Esophagus muscularis mucosa (tissue), 3 donors: ENCODE results near the gene TMPRSS11D.

ENCODE experiments used
- CTCF ChIP-seq, 3 experiments: fragments of 200-600 bp in 2 of 3; fragments of 450-650 bp in 1 of 3; sonication (generic) in 2 of 3; IDR thresholded peaks; one replicate each; pipeline ENCODE4 v1.5.1; 2017 to 2019; ENCODE audit warnings: antibody characterized with exemption in 3 of 3, mild to moderate bottlenecking in 2 of 3, moderate library complexity in 1 of 3
- POLR2A ChIP-seq: fragments of 450-650 bp; IDR thresholded peaks from one replicate; pipeline ENCODE4 v1.6.1; 2017; ENCODE audit warnings: antibody characterized with exemption, moderate library complexity, mild to moderate bottlenecking, low read depth

GRCh38 chr4:67884701-67885100 lies 899 bp upstream of the TMPRSS11D start:
- TF ChIP-seq CTCF (IDR thresholded peaks at IDR 0.05) (no peak), POLR2A (no peak)
